NCI-H1105 (cell line): ENCODE measurements around the gene KRT32.

Experiments
- DNase-seq: peaks from one replicate; lab custom pipeline; 2025; lab: John Stamatoyannopoulos, UW

KRT32 gene

GRCh38 chr17:41492351-41492750, 25.2 kb upstream of the KRT32 start:
- no peak for DNase-seq

- DNase-seq: no peak
These were observed 24.3 kb upstream of the KRT32 start for GRCh38 chr17:41491476-41491875.

GRCh38 chr17:41490000-41490990, 23.1 kb upstream of the KRT32 start:
- DNase-seq: no peak

- no peak for DNase-seq
These were observed 22.3 kb upstream of the KRT32 start, which contains the start of gene KRT36 for GRCh38 chr17:41489531-41489930. KRT36 (minus strand) TSS chr17:41489910; CDS start chr17:41489864, 46 bp downstream.

GRCh38 chr17:41486809-41487530, 19.8 kb upstream of the KRT32 start:
- DNase-seq: no peak

GRCh38 chr17:41486316-41486715, 19.1 kb upstream of the KRT32 start:
- no peak for DNase-seq

- no peak for DNase-seq
These were observed 18.0 kb upstream of the KRT32 start for GRCh38 chr17:41484920-41485904.

- DNase-seq: no peak
These were observed 17.0 kb upstream of the KRT32 start for GRCh38 chr17:41483991-41484826.

GRCh38 chr17:41483531-41483930, 16.3 kb upstream of the KRT32 start:
- DNase-seq: no peak

GRCh38 chr17:41481036-41481435, 13.8 kb upstream of the KRT32 start, which contains the start of gene KRT35:
KRT35 (minus strand) TSS chr17:41481151; CDS start chr17:41481097, 54 bp downstream.
- no peak for DNase-seq

GRCh38 chr17:41480581-41480980, 13.4 kb upstream of the KRT32 start:
- DNase-seq: no peak

- no peak for DNase-seq
These were observed 12.9 kb upstream of the KRT32 start for GRCh38 chr17:41480136-41480535.

- DNase-seq: no peak
These were observed 11.1 kb upstream of the KRT32 start for GRCh38 chr17:41478237-41478636.

GRCh38 chr17:41476866-41477815, 10.0 kb upstream of the KRT32 start:
- no peak for DNase-seq

- DNase-seq: no peak
These were observed 8.2 kb upstream of the KRT32 start for GRCh38 chr17:41475421-41475820.

- DNase-seq: no peak
These were observed 7.7 kb upstream of the KRT32 start for GRCh38 chr17:41474863-41475262.

- DNase-seq: no peak
These were observed 1.2 kb upstream of the KRT32 start for GRCh38 chr17:41468346-41468745.

GRCh38 chr17:41467561-41467960, 375 bp upstream of the KRT32 start:
- no peak for DNase-seq

- peak; percentile 71 for DNase-seq
These were observed 2.5 kb downstream of the KRT32 start for GRCh38 chr17:41464682-41465081.

GRCh38 chr17:41464173-41464572, 3.0 kb downstream of the KRT32 start:
- DNase-seq: no peak
